Choroid plexus epithelial cell (primary cell): ENCODE data around the gene NVL.

Experiments used
- DNase-seq: peaks from one replicate; pipeline ENCODE4 v3.0.0-alpha.2; 2010; ENCODE audit warnings: low read depth
- H3K4me3 ChIP-seq: 2 replicates; pipeline ENCODE4 v1.5.1; 2011; ENCODE audit warnings: low read depth, mild to moderate bottlenecking, control low read depth, low read length, moderate library complexity
- CTCF ChIP-seq: conservative IDR thresholded peaks from 2 replicates; pipeline ENCODE4 v1.5.1; 2011; ENCODE audit warnings: low read depth, mild to moderate bottlenecking, control low read depth, inconsistent platforms, low read length, moderate library complexity

Gene NVL

GRCh38 chr1:224276771-224277487 is 53.0 kb downstream of the NVL start:
- no peak for DNase-seq
- H3K4me3 ChIP-seq: no peak overlapping the region
- TF ChIP-seq CTCF: no peak

- no peak for TF ChIP-seq CTCF
- no peak overlapping the region for H3K4me3 ChIP-seq
- no peak for DNase-seq
These were observed 54.9 kb downstream of the NVL start for GRCh38 chr1:224274970-224275626.

- H3K4me3 ChIP-seq: no peak overlapping the region
- peak; percentile 78 for DNase-seq
- TF ChIP-seq CTCF: no peak
These were observed 56.3 kb downstream of the NVL start for GRCh38 chr1:224273641-224274040.

GRCh38 chr1:224271106-224271505 is 58.9 kb downstream of the NVL start:
- H3K4me3 ChIP-seq: no peak overlapping the region
- no peak for DNase-seq
- TF ChIP-seq CTCF: no peak

GRCh38 chr1:224267925-224268324 is 62.0 kb downstream of the NVL start:
- DNase-seq: no peak
- no peak overlapping the region for H3K4me3 ChIP-seq
- TF ChIP-seq CTCF: no peak

GRCh38 chr1:224266915-224267856 is 62.8 kb downstream of the NVL start:
- no peak for DNase-seq
- TF ChIP-seq CTCF: no peak
- no peak overlapping the region for H3K4me3 ChIP-seq
